ENCODE data around the gene LMBR1L. TPM values are rescaled to one million over a fixed set of nuclear protein-coding genes. Genes with fewer than 3 reads are reported as not detected.

LMBR1L gene
- total RNA-seq, 2 experiments from 2014 or later = 37.2 to 43.6 TPM

GRCh38 chr12:49048953-49049352, 61.7 kb downstream of the LMBR1L start:
- no peak overlapping the region for H3K27ac ChIP-seq (ENCODE audit: low read depth, low read length, poor library complexity, severe bottlenecking)
- no peak for DNase-seq (ENCODE audit: low spot score)
- no TSS peak for BruUV-seq (replicated peaks)
- no peaks in the 10 kb centered on the region for H4K20me1 ChIP-seq (ENCODE audit: insufficient read depth, low read length)
- H3K9me3 ChIP-seq (ENCODE audit: low read length) = no peaks in the 10 kb centered on the region
- no peaks in the 10 kb centered on the region for H3K79me2 ChIP-seq (ENCODE audit: insufficient read depth, low read depth, low read length)
- ChIA-PET POLR2A (interaction anchor here (0.6 kb wide), 1 partner anchor 29 kb away, joined by 3 read pairs; no protein-coding TSS in a partner anchor), CTCF (ENCODE audit: unreplicated experiment) (no interaction called here)
- no peaks in the 10 kb centered on the region for H3K9me2 ChIP-seq (ENCODE audit: insufficient read depth, low read length)
- intact Hi-C loops (cut with micrococcal nuclease; ENCODE audit: unreplicated experiment) = no loop called here
- no peak for TF ChIP-seq CTCF (conservative IDR thresholded peaks at IDR 0.05; ENCODE audit: low read length)
- TF ChIP-seq EZH2phosphoT487 (IDR thresholded peaks at IDR 0.05; ENCODE audit: borderline replicate concordance, low read depth, low read length) = no peak
- no peak overlapping the region for H3K4me2 ChIP-seq (ENCODE audit: low read length)
- no peak overlapping the region for H3K4me3 ChIP-seq (ENCODE audit: low read depth, low read length, poor library complexity, severe bottlenecking)
- peaks cover 100% of the 10 kb centered on the region for H3K36me3 ChIP-seq (ENCODE audit: insufficient read depth, low read length)
- no peak overlapping the region for H2AFZ ChIP-seq (ENCODE audit: low read length)
- no peaks in the 10 kb centered on the region for H3K4me1 ChIP-seq (ENCODE audit: insufficient read depth, low read length, poor library complexity, severe bottlenecking)

Small RNAs within 50 kb of the gene (small RNA-seq; reads per million reads assigned to genes)
- gene RF00019 = not detected

Other genes starting within 250 kb of the LMBR1L start
- 6.5 and 7.3 TPM in 2 replicates for gene RND1, start 245.0 kb downstream of the LMBR1L start, total RNA-seq (2014; rRNA removed; shearing (Covaris generic))
- 12.7 and 13.9 TPM in 2 replicates for gene RND1, start 245.0 kb downstream of the LMBR1L start, total RNA-seq (2022)
- 18.7 TPM in 2 replicates for gene FKBP11, start 185.4 kb downstream of the LMBR1L start, total RNA-seq (2014; rRNA removed; shearing (Covaris generic))
- gene FKBP11, start 185.4 kb downstream of the LMBR1L start, total RNA-seq (2022) = 60.4 and 66.2 TPM in 2 replicates
- 41.2 and 42.9 TPM in 2 replicates for gene ARF3, start 153.4 kb downstream of the LMBR1L start, total RNA-seq (2014; rRNA removed; shearing (Covaris generic))
- gene ARF3, start 153.4 kb downstream of the LMBR1L start, total RNA-seq (2022) = 106 and 133 TPM in 2 replicates
- gene WNT10B, start 139.1 kb downstream of the LMBR1L start, total RNA-seq (2014; rRNA removed; shearing (Covaris generic)) = not detected in 2 replicates
- not detected in 2 replicates for gene WNT10B, start 139.1 kb downstream of the LMBR1L start, total RNA-seq (2022)
- not detected in 2 replicates for gene WNT1, start 132.5 kb downstream of the LMBR1L start, total RNA-seq (2014; rRNA removed; shearing (Covaris generic))
- gene WNT1, start 132.5 kb downstream of the LMBR1L start, total RNA-seq (2022) = not detected in 2 replicates
- gene DDN, start 111.5 kb downstream of the LMBR1L start, total RNA-seq (2014; rRNA removed; shearing (Covaris generic)) = 0.13 and 0.23 TPM in 2 replicates
- 0.18 TPM in 1 of 2 replicates, not detected in the other for gene DDN, start 111.5 kb downstream of the LMBR1L start, total RNA-seq (2022)
- 22.8 and 23.6 TPM in 2 replicates for gene PRKAG1, start 92.1 kb downstream of the LMBR1L start, total RNA-seq (2014; rRNA removed; shearing (Covaris generic))
- 41.5 and 45.9 TPM in 2 replicates for gene PRKAG1, start 92.1 kb downstream of the LMBR1L start, total RNA-seq (2022)
- 41.8 and 43.2 TPM in 2 replicates for gene KMT2D, start 50.1 kb downstream of the LMBR1L start, total RNA-seq (2014; rRNA removed; shearing (Covaris generic))
- 122 and 129 TPM in 2 replicates for gene KMT2D, start 50.1 kb downstream of the LMBR1L start, total RNA-seq (2022)
- gene RHEBL1, start 40.9 kb downstream of the LMBR1L start, total RNA-seq (2014; rRNA removed; shearing (Covaris generic)) = 3.0 and 3.7 TPM in 2 replicates
- 3.1 and 3.4 TPM in 2 replicates for gene RHEBL1, start 40.9 kb downstream of the LMBR1L start, total RNA-seq (2022)
- gene DHH, start 16.0 kb downstream of the LMBR1L start, total RNA-seq (2014; rRNA removed; shearing (Covaris generic)) = 0.06 TPM in 1 of 2 replicates, not detected in the other
- gene DHH, start 16.0 kb downstream of the LMBR1L start, total RNA-seq (2022) = 0.17 and 0.31 TPM in 2 replicates
- 3,393 and 3,539 TPM in 2 replicates for gene TUBA1B, start 20.5 kb upstream of the LMBR1L start, total RNA-seq (2014; rRNA removed; shearing (Covaris generic))
- gene TUBA1B, start 20.5 kb upstream of the LMBR1L start, total RNA-seq (2022) = 2,079 and 2,137 TPM in 2 replicates
- 189 and 214 TPM in 2 replicates for gene TUBA1A, start 78.2 kb upstream of the LMBR1L start, total RNA-seq (2014; rRNA removed; shearing (Covaris generic))
- gene TUBA1A, start 78.2 kb upstream of the LMBR1L start, total RNA-seq (2022) = 136 and 159 TPM in 2 replicates
- gene TUBA1C, start 154.2 kb upstream of the LMBR1L start, total RNA-seq (2014; rRNA removed; shearing (Covaris generic)) = 256 and 291 TPM in 2 replicates
- gene TUBA1C, start 154.2 kb upstream of the LMBR1L start, total RNA-seq (2022) = 254 and 276 TPM in 2 replicates
- gene PRPH, start 184.3 kb upstream of the LMBR1L start, total RNA-seq (2014; rRNA removed; shearing (Covaris generic)) = not detected in 2 replicates
- gene PRPH, start 184.3 kb upstream of the LMBR1L start, total RNA-seq (2022) = not detected in 2 replicates
- 116 and 150 TPM in 2 replicates for gene TROAP, start 212.4 kb upstream of the LMBR1L start, total RNA-seq (2014; rRNA removed; shearing (Covaris generic))
- 141 and 176 TPM in 2 replicates for gene TROAP, start 212.4 kb upstream of the LMBR1L start, total RNA-seq (2022)
- gene C1QL4, start 226.3 kb upstream of the LMBR1L start, total RNA-seq (2014; rRNA removed; shearing (Covaris generic)) = 0.19 and 0.21 TPM in 2 replicates
- gene C1QL4, start 226.3 kb upstream of the LMBR1L start, total RNA-seq (2022) = 0.17 TPM in 1 of 2 replicates, not detected in the other
- 0.16 TPM in 1 of 2 replicates, not detected in the other for gene DNAJC22, start 236.0 kb upstream of the LMBR1L start, total RNA-seq (2014; rRNA removed; shearing (Covaris generic))
- gene DNAJC22, start 236.0 kb upstream of the LMBR1L start, total RNA-seq (2022) = 0.76 and 1.1 TPM in 2 replicates